Activated CD4-positive, alpha-beta T cell treated with anti-CD3 and anti-CD28 coated beads for 36 hours (primary cell): ENCODE results near the gene TOMM6. TPM values are rescaled to one million over a fixed set of nuclear protein-coding genes. Genes with fewer than 3 reads are reported as not detected.
"Not testable (repeated sequence)": the region's sequence is repeated elsewhere in the genome, so short reads cannot be mapped to it uniquely, and the experiment has no call there.

Experiments used
- ATAC-seq: fragments of 200-7000 bp; cut with Tn5 transposase; one replicate; pipeline ENCODE4 v1.10.0; 2021; ENCODE audit warnings: mild to moderate bottlenecking, moderate library complexity
- CTCF ChIA-PET: fragments of 350-600 bp; sonication (Branson Sonifier 250); formaldehyde crosslinking; loops from one replicate; lab custom pipeline; 2021; ENCODE audit warnings: antibody characterized with exemption; lab: Charles Lee
- POLR2A ChIA-PET: fragments of 350-600 bp; sonication (Branson Sonifier 250); formaldehyde crosslinking; loops from one replicate; lab custom pipeline; 2021; ENCODE audit warnings: antibody characterized with exemption, inconsistent platforms; lab: Charles Lee
- DNase-seq: peaks from one replicate; pipeline ENCODE4 v3.0.0-alpha.2; 2020
- H3K27ac Mint-ChIP-seq: one replicate; pipeline ENCODE4 v1.8.0; 2021; ENCODE audit warnings: mixed read lengths
- H3K27me3 Mint-ChIP-seq: one replicate; pipeline ENCODE4 v1.8.0; 2021; ENCODE audit warnings: mixed read lengths
- H3K36me3 Mint-ChIP-seq: one replicate; pipeline ENCODE4 v1.8.0; 2021; ENCODE audit warnings: low read depth, mixed read lengths
- H3K4me1 Mint-ChIP-seq: one replicate; pipeline ENCODE4 v1.8.0; 2021; ENCODE audit warnings: mixed read lengths
- H3K4me3 Mint-ChIP-seq: one replicate; pipeline ENCODE4 v1.8.0; 2021; ENCODE audit warnings: mild to moderate bottlenecking, moderate library complexity, mixed read lengths
- H3K9me3 Mint-ChIP-seq: one replicate; pipeline ENCODE4 v1.8.0; 2021; ENCODE audit warnings: low read depth, mixed read lengths
- intact Hi-C, 2 experiments: fragments of 100-400 bp; cut with DNase I in 1 of 2; cut with micrococcal nuclease in 1 of 2; formaldehyde crosslinking; loops; one replicate each; pipeline versions ENCODE4 v1.14.2 to v1.15.1; 2022 to 2024; cut with DNase I, micrococcal nuclease
- total RNA-seq, 2 experiments: library from RNA; stranded (reverse); gene quantifications; one replicate each; pipeline ENCODE4 v1.2.3, GENCODE V29; 2021

The TOMM6 gene
- total RNA-seq, 2 experiments from 2014 or later, result 282 to 345 TPM

GRCh38 chr6:41811095-41811494, 23.6 kb downstream of the TOMM6 start:
- Mint-ChIP-seq H3K36me3 (no peaks in the 10 kb centered on the region), H3K9me3 (no peaks in the 10 kb centered on the region), H3K4me1 (peaks cover 2% of the 10 kb centered on the region), H3K4me3 (no peak overlapping the region), H3K27me3 (no peaks in the 10 kb centered on the region), H3K27ac (no peak overlapping the region)
- CTCF ChIA-PET, result no interaction called here
- ATAC-seq (no peak), DNase-seq (no peak)
- intact Hi-C loops, result no loop called here
- POLR2A ChIA-PET, result no interaction called here

- ATAC-seq, H3K4me3 Mint-ChIP-seq, H3K4me1 Mint-ChIP-seq, CTCF ChIA-PET, H3K9me3 Mint-ChIP-seq, intact Hi-C loops, H3K36me3 Mint-ChIP-seq, H3K27ac Mint-ChIP-seq, DNase-seq, POLR2A ChIA-PET, H3K27me3 Mint-ChIP-seq: not testable (repeated sequence)
Observed at GRCh38 chr6:41811946-41812345, 24.5 kb downstream of the TOMM6 start.

GRCh38 chr6:41813469-41813868, 26.0 kb downstream of the TOMM6 start:
- ATAC-seq (no peak), DNase-seq (no peak)
- Mint-ChIP-seq H3K9me3 (no peaks in the 10 kb centered on the region), H3K27me3 (no peaks in the 10 kb centered on the region), H3K4me3 (no peak overlapping the region), H3K27ac (no peak overlapping the region), H3K4me1 (peaks cover 3% of the 10 kb centered on the region), H3K36me3 (no peaks in the 10 kb centered on the region)
- ChIA-PET CTCF (interaction anchor here (0.7 kb wide), 1 partner anchor 33 kb away, joined by 3 read pairs; no protein-coding TSS in a partner anchor), POLR2A (interaction anchor here (0.6 kb wide), 1 partner anchor 11 kb away, joined by 4 read pairs; no protein-coding TSS in a partner anchor)
- intact Hi-C loops, result no loop called here

- no peak for DNase-seq
- no peak for ATAC-seq
- CTCF ChIA-PET, result interaction anchor here (1.5 kb wide), 1 partner anchor 10 kb away, joined by 5 read pairs; no protein-coding TSS in a partner anchor
- Mint-ChIP-seq H3K4me3 (no peak overlapping the region), H3K4me1 (peaks cover 3% of the 10 kb centered on the region), H3K9me3 (no peaks in the 10 kb centered on the region), H3K27ac (no peak overlapping the region), H3K36me3 (no peaks in the 10 kb centered on the region), H3K27me3 (no peaks in the 10 kb centered on the region)
- POLR2A ChIA-PET, result interaction anchor here (0.5 kb wide), 1 partner anchor 300 kb away, joined by 3 read pairs; no protein-coding TSS in a partner anchor
- intact Hi-C loops, result no loop called here
Observed at GRCh38 chr6:41813956-41814355, 26.5 kb downstream of the TOMM6 start.

GRCh38 chr6:41814629-41815028, 27.1 kb downstream of the TOMM6 start:
- no peak overlapping the region for H3K4me3 Mint-ChIP-seq
- no peaks in the 10 kb centered on the region for H3K27me3 Mint-ChIP-seq
- no peaks in the 10 kb centered on the region for H3K9me3 Mint-ChIP-seq
- H3K27ac Mint-ChIP-seq, result no peak overlapping the region
- ATAC-seq, result no peak
- H3K4me1 Mint-ChIP-seq, result peaks cover 3% of the 10 kb centered on the region
- POLR2A ChIA-PET, result no interaction called here
- intact Hi-C loops, result no loop called here
- no peaks in the 10 kb centered on the region for H3K36me3 Mint-ChIP-seq
- CTCF ChIA-PET, result interaction anchor here (1.5 kb wide), 1 partner anchor 10 kb away, joined by 5 read pairs; no protein-coding TSS in a partner anchor
- DNase-seq, result no peak

GRCh38 chr6:41815587-41815986, 28.1 kb downstream of the TOMM6 start:
- no peak for ATAC-seq
- no peaks in the 10 kb centered on the region for H3K27me3 Mint-ChIP-seq
- ChIA-PET POLR2A (no interaction called here), CTCF (interaction anchor here (1.1 kb wide), 1 partner anchor 18 kb away, joined by 3 read pairs; no protein-coding TSS in a partner anchor)
- no peaks in the 10 kb centered on the region for H3K9me3 Mint-ChIP-seq
- no peak overlapping the region for H3K4me3 Mint-ChIP-seq
- DNase-seq, result no peak
- H3K27ac Mint-ChIP-seq, result no peak overlapping the region
- peaks cover 3% of the 10 kb centered on the region for H3K4me1 Mint-ChIP-seq
- intact Hi-C loops, result no loop called here
- no peaks in the 10 kb centered on the region for H3K36me3 Mint-ChIP-seq

GRCh38 chr6:41818271-41819054, 31.0 kb downstream of the TOMM6 start:
- POLR2A ChIA-PET, result no interaction called here
- Mint-ChIP-seq H3K9me3 (no peaks in the 10 kb centered on the region), H3K27ac (no peak overlapping the region), H3K4me3 (no peak overlapping the region), H3K27me3 (no peaks in the 10 kb centered on the region), H3K4me1 (peaks cover 3% of the 10 kb centered on the region), H3K36me3 (no peaks in the 10 kb centered on the region)
- no peak for ATAC-seq
- DNase-seq, result no peak
- intact Hi-C loops, result no loop called here
- CTCF ChIA-PET, result no interaction called here

GRCh38 chr6:41821266-41821665, 33.8 kb downstream of the TOMM6 start:
- ATAC-seq (no peak), DNase-seq (no peak)
- H3K27me3 Mint-ChIP-seq, result no peaks in the 10 kb centered on the region
- no peak overlapping the region for H3K4me3 Mint-ChIP-seq
- CTCF ChIA-PET, result interaction anchor here (0.9 to 1.3 kb wide), 2 partner anchors 10 to 34 kb away, joined by 3 read pairs; partner anchors contain the start of gene TOMM6
- no peaks in the 10 kb centered on the region for H3K9me3 Mint-ChIP-seq
- H3K4me1 Mint-ChIP-seq, result peaks cover under 1% of the 10 kb centered on the region
- H3K36me3 Mint-ChIP-seq, result no peaks in the 10 kb centered on the region
- POLR2A ChIA-PET, result no interaction called here
- intact Hi-C loops, result no loop called here
- no peak overlapping the region for H3K27ac Mint-ChIP-seq

GRCh38 chr6:41822021-41822420, 34.5 kb downstream of the TOMM6 start:
- H3K36me3 Mint-ChIP-seq, result no peaks in the 10 kb centered on the region
- H3K9me3 Mint-ChIP-seq, result no peaks in the 10 kb centered on the region
- intact Hi-C loops, result no loop called here
- H3K27ac Mint-ChIP-seq, result no peak overlapping the region
- no peak for ATAC-seq
- H3K27me3 Mint-ChIP-seq, result no peaks in the 10 kb centered on the region
- DNase-seq, result no peak
- CTCF ChIA-PET, result interaction anchor here (1.3 kb wide), 1 partner anchor 35 kb away, joined by 3 read pairs; the partner anchor contains the start of gene TOMM6
- H3K4me1 Mint-ChIP-seq, result no peaks in the 10 kb centered on the region
- POLR2A ChIA-PET, result no interaction called here
- no peak overlapping the region for H3K4me3 Mint-ChIP-seq

GRCh38 chr6:41823178-41823577, 35.7 kb downstream of the TOMM6 start:
- no peak for ATAC-seq
- Mint-ChIP-seq H3K4me3 (no peak overlapping the region), H3K36me3 (no peaks in the 10 kb centered on the region), H3K27me3 (no peaks in the 10 kb centered on the region), H3K9me3 (no peaks in the 10 kb centered on the region), H3K4me1 (no peaks in the 10 kb centered on the region), H3K27ac (no peak overlapping the region)
- intact Hi-C loops, result no loop called here
- ChIA-PET POLR2A (no interaction called here), CTCF (no interaction called here)
- DNase-seq, result no peak

- ATAC-seq, result no peak
- Mint-ChIP-seq H3K4me1 (no peaks in the 10 kb centered on the region), H3K27ac (no peak overlapping the region), H3K4me3 (no peak overlapping the region), H3K27me3 (no peaks in the 10 kb centered on the region), H3K9me3 (no peaks in the 10 kb centered on the region), H3K36me3 (no peaks in the 10 kb centered on the region)
- ChIA-PET POLR2A (interaction anchor here (0.6 to 0.7 kb wide), 3 partner anchors 12 to 1184 kb away, joined by 3 to 4 read pairs (median 4); no protein-coding TSS in a partner anchor), CTCF (interaction anchor here (0.7 to 1.7 kb wide), 3 partner anchors 10 to 96 kb away, joined by 3 to 5 read pairs (median 3); partner anchors contain the start of gene MED20)
- no peak for DNase-seq
- intact Hi-C loops, result no loop called here
Observed at GRCh38 chr6:41824571-41825569, 37.4 kb downstream of the TOMM6 start.
